PC-3 (cell line): Measurements from ENCODE around the gene TMEM184C. TPM values are rescaled to one million over a fixed set of nuclear protein-coding genes. Genes with fewer than 3 reads are reported as not detected.

ENCODE experiments used
- ATAC-seq: fragments of 200-7000 bp; cut with Tn5 transposase; 2 replicates; pipeline ENCODE4 v1.9.1; 2020; ENCODE audit warnings: mild to moderate bottlenecking, moderate library complexity
- BruUV-seq: library from RNA; stranded (reverse); fragments of 400-500 nt; replicated peaks from 2 replicates; lab custom pipeline; 2021; lab: Mats Ljungman, UMichigan
- CTCF ChIA-PET: fragments of 300-600 bp; sonication (Branson Sonifier 250); formaldehyde crosslinking; loops from one replicate; lab custom pipeline; 2022; ENCODE audit warnings: antibody characterized with exemption; lab: Charles Lee
- POLR2A ChIA-PET: fragments of 300-600 bp; sonication (Branson Sonifier 250); formaldehyde crosslinking; loops from one replicate; lab custom pipeline; 2022; ENCODE audit warnings: antibody characterized with exemption; ENCODE audit not compliant: unreplicated experiment; lab: Charles Lee
- DNase-seq: peaks from one replicate; pipeline ENCODE4 v3.0.0-alpha.2; 2015
- H2AFZ ChIP-seq: fragments of 300-600 bp; sonication (generic); 2 replicates; pipeline ENCODE4 v1.6.0; 2016; ENCODE audit warnings: antibody characterized with exemption, low read length
- H3F3A ChIP-seq: fragments of 300-600 bp; sonication (generic); one replicate; pipeline ENCODE4 v1.6.0; 2017; ENCODE audit warnings: antibody characterized with exemption, low read length, control low read depth, mild to moderate bottlenecking; ENCODE audit not compliant: unreplicated experiment
- H3K27ac ChIP-seq: fragments of 300-600 bp; sonication (generic); 2 replicates; pipeline ENCODE4 v1.5.1; 2016; ENCODE audit warnings: mild to moderate bottlenecking, low read length
- H3K27me3 ChIP-seq: fragments of 300-600 bp; sonication (generic); 2 replicates; pipeline ENCODE4 v1.6.1; 2016; ENCODE audit warnings: low read length, mixed read lengths
- H3K36me3 ChIP-seq: fragments of 300-600 bp; sonication (generic); 2 replicates; pipeline ENCODE4 v1.6.1; 2016; ENCODE audit warnings: low read depth, mixed run types, low read length, mixed read lengths
- H3K4me1 ChIP-seq: fragments of 300-600 bp; sonication (generic); 2 replicates; pipeline ENCODE4 v1.5.1; 2016; ENCODE audit warnings: low read length; ENCODE audit not compliant: insufficient read depth
- H3K4me2 ChIP-seq: fragments of 300-600 bp; sonication (generic); 2 replicates; pipeline ENCODE4 v1.6.0; 2016; ENCODE audit warnings: low read length
- H3K4me3 ChIP-seq: fragments of 300-600 bp; sonication (generic); 2 replicates; pipeline ENCODE4 v1.5.1; 2016; ENCODE audit warnings: mild to moderate bottlenecking, low read length, mixed read lengths
- H3K79me2 ChIP-seq: fragments of 300-600 bp; sonication (generic); 2 replicates; pipeline ENCODE4 v1.6.1; 2017; ENCODE audit warnings: low read length, mixed read lengths
- H3K9ac ChIP-seq: fragments of 300-600 bp; sonication (generic); 2 replicates; pipeline ENCODE4 v1.6.0; 2016; ENCODE audit warnings: mild to moderate bottlenecking, low read length
- H3K9me2 ChIP-seq: fragments of 300-600 bp; sonication (generic); replicated peaks from 2 replicates; pipeline ENCODE4 v1.6.1; 2016; ENCODE audit warnings: mixed run types, low read length, mixed read lengths
- H3K9me3 ChIP-seq: fragments of 300-600 bp; sonication (generic); 2 replicates; pipeline ENCODE4 v1.6.1; 2016; ENCODE audit warnings: low read length, mixed read lengths
- H4K20me1 ChIP-seq: fragments of 300-600 bp; sonication (generic); 2 replicates; pipeline ENCODE4 v1.6.1; 2016; ENCODE audit warnings: low read length, mixed read lengths
- CTCF ChIP-seq: fragments of 300-600 bp; sonication (generic); conservative IDR thresholded peaks from 2 replicates; pipeline ENCODE4 v1.5.1; 2017; ENCODE audit warnings: antibody characterized with exemption, low read depth, mild to moderate bottlenecking, low read length
- EZH2 ChIP-seq: fragments of 300-600 bp; sonication (generic); IDR thresholded peaks from one replicate; pipeline ENCODE4 v1.6.1; 2017; ENCODE audit warnings: antibody characterized with exemption, mild to moderate bottlenecking, low read length; ENCODE audit not compliant: unreplicated experiment
- EZH2phosphoT487 ChIP-seq: fragments of 300-600 bp; sonication (generic); IDR thresholded peaks from 2 replicates; pipeline ENCODE4 v1.6.1; 2018; ENCODE audit warnings: mild to moderate bottlenecking, antibody characterized with exemption, low read length, borderline replicate concordance
- intact Hi-C: fragments of 100-400 bp; cut with micrococcal nuclease; formaldehyde crosslinking; loops from 2 replicates; pipeline ENCODE4 v1.9.0; 2023
- total RNA-seq: library from RNA; depleted of rRNA; stranded (reverse); fragments of >200 nt; gene quantifications from 2 replicates; pipeline ENCODE4 v1.2.3, GENCODE V29; 2014

TMEM184C gene
- total RNA-seq, 1 experiment from 2014 or later, result 17.5 TPM

GRCh38 chr4:147597561-147597960 is 19.6 kb upstream of the TMEM184C start:
- H3K9ac ChIP-seq, result no peak overlapping the region
- no peaks in the 10 kb centered on the region for H3K9me2 ChIP-seq
- ChIA-PET CTCF (interaction anchor here (2.2 kb wide), 1 partner anchor 269 kb away, joined by 9 read pairs; no protein-coding TSS in a partner anchor), POLR2A (interaction anchor here (0.6 to 1.0 kb wide), 5 partner anchors 8 to 298 kb away, joined by 3 to 12 read pairs (median 4); partner anchors contain the start of genes PRMT9 and TMEM184C)
- H3K36me3 ChIP-seq, result no peaks in the 10 kb centered on the region
- BruUV-seq, result no TSS peak
- H3K4me1 ChIP-seq, result peaks cover 15% of the 10 kb centered on the region
- intact Hi-C loops, result loop anchor here (2.0 kb wide), 1 partner anchor 111 kb away; no protein-coding TSS in a partner anchor
- H3K4me2 ChIP-seq, result 0 out of 2 replicates have a peak overlapping the region, but pooled peaks have one; percentile 22
- no peak overlapping the region for H2AFZ ChIP-seq
- H3K79me2 ChIP-seq, result no peaks in the 10 kb centered on the region
- no peak overlapping the region for H3K4me3 ChIP-seq
- H3K27me3 ChIP-seq, result no peaks in the 10 kb centered on the region
- no peaks in the 10 kb centered on the region for H4K20me1 ChIP-seq
- no peak overlapping the region for H3K27ac ChIP-seq
- H3K9me3 ChIP-seq, result no peaks in the 10 kb centered on the region
- TF ChIP-seq EZH2 (no peak), CTCF (no peak), EZH2phosphoT487 (no peak)
- ATAC-seq, result no peak
- no peak for DNase-seq
- no peaks in the 10 kb centered on the region for H3F3A ChIP-seq

- DNase-seq (no peak), ATAC-seq (no peak)
- Histone ChIP-seq H3K79me2 (no peaks in the 10 kb centered on the region), H4K20me1 (no peaks in the 10 kb centered on the region), H3K27me3 (no peaks in the 10 kb centered on the region), H3K4me1 (peaks cover 15% of the 10 kb centered on the region), H3K27ac (no peak overlapping the region), H3K4me2 (no peak overlapping the region), H3K36me3 (no peaks in the 10 kb centered on the region), H2AFZ (no peak overlapping the region), H3K4me3 (no peak overlapping the region), H3F3A (no peaks in the 10 kb centered on the region), H3K9me2 (no peaks in the 10 kb centered on the region), H3K9me3 (no peaks in the 10 kb centered on the region), H3K9ac (no peak overlapping the region)
- POLR2A ChIA-PET, result no interaction called here
- CTCF ChIA-PET, result no interaction called here
- BruUV-seq, result no TSS peak
- TF ChIP-seq EZH2 (no peak), CTCF (no peak), EZH2phosphoT487 (no peak)
- intact Hi-C loops, result no loop called here
Observed at GRCh38 chr4:147599206-147599605, 18.0 kb upstream of the TMEM184C start.

- H3K9me3 ChIP-seq, result no peaks in the 10 kb centered on the region
- H2AFZ ChIP-seq, result peak overlapping the region; percentile 26; the same call in 1 of the 2 replicates
- H3K4me3 ChIP-seq, result no peak overlapping the region
- no TSS peak for BruUV-seq
- no peaks in the 10 kb centered on the region for H3K36me3 ChIP-seq
- peaks cover 15% of the 10 kb centered on the region for H3K4me1 ChIP-seq
- ChIA-PET CTCF (no interaction called here), POLR2A (no interaction called here)
- H3F3A ChIP-seq, result no peaks in the 10 kb centered on the region
- no peak overlapping the region for H3K9ac ChIP-seq
- no peaks in the 10 kb centered on the region for H3K9me2 ChIP-seq
- no peak for DNase-seq
- H3K27me3 ChIP-seq, result no peaks in the 10 kb centered on the region
- no peak overlapping the region for H3K4me2 ChIP-seq
- TF ChIP-seq CTCF (no peak), EZH2phosphoT487 (no peak), EZH2 (no peak)
- no peaks in the 10 kb centered on the region for H4K20me1 ChIP-seq
- H3K79me2 ChIP-seq, result no peaks in the 10 kb centered on the region
- H3K27ac ChIP-seq, result no peak overlapping the region
- intact Hi-C loops, result no loop called here
- no peak for ATAC-seq
Observed at GRCh38 chr4:147599769-147600168, 17.4 kb upstream of the TMEM184C start.
